PC-9 (cell line): ENCODE measurements around the gene IDH2. TPM values are rescaled to one million over a fixed set of nuclear protein-coding genes. Genes with fewer than 3 reads are reported as not detected.
"Not testable (repeated sequence)": the region's sequence is repeated elsewhere in the genome, so short reads cannot be mapped to it uniquely, and the experiment has no call there.

Source experiments
- BruUV-seq: library from RNA; stranded (reverse); fragments of 400-500 nt; replicated peaks from 2 replicates; lab custom pipeline; 2021; lab: Mats Ljungman, UMichigan
- CTCF ChIA-PET: fragments of 300-600 bp; sonication (Branson Sonifier 250); formaldehyde crosslinking; loops from one replicate; lab custom pipeline; 2022; ENCODE audit warnings: antibody characterized with exemption; lab: Charles Lee
- POLR2A ChIA-PET: fragments of 300-600 bp; sonication (Branson Sonifier 250); formaldehyde crosslinking; loops from one replicate; lab custom pipeline; 2022; ENCODE audit warnings: antibody characterized with exemption; ENCODE audit not compliant: unreplicated experiment; lab: Charles Lee
- DNase-seq, 2 experiments: peaks; one replicate each; pipeline versions ENCODE4 v3.0.0 to v3.0.0-alpha.2; 2015 to 2022; ENCODE audit warnings: mixed read lengths in 1 of 2
- H2AFZ ChIP-seq: fragments of 200-600 bp; sonication (generic); 2 replicates; pipeline ENCODE4 v1.8.1; 2017; ENCODE audit warnings: antibody characterized with exemption
- H3F3A ChIP-seq: fragments of 200-600 bp; sonication (generic); 2 replicates; pipeline ENCODE4 v1.8.1; 2017; ENCODE audit warnings: antibody characterized with exemption, mild to moderate bottlenecking, low read depth; ENCODE audit not compliant: insufficient read depth
- H3K27ac ChIP-seq: fragments of 200-600 bp; sonication (generic); 2 replicates; pipeline ENCODE4 v1.6.1; 2016; ENCODE audit warnings: mixed run types
- H3K27me3 ChIP-seq: fragments of 200-600 bp; sonication (generic); 2 replicates; pipeline ENCODE4 v1.6.1; 2016; ENCODE audit warnings: low read depth, mixed run types; ENCODE audit not compliant: insufficient read depth
- H3K36me3 ChIP-seq: fragments of 200-600 bp; sonication (generic); 2 replicates; pipeline ENCODE4 v1.6.1; 2016; ENCODE audit warnings: low read depth, mixed run types
- H3K4me1 ChIP-seq: fragments of 200-600 bp; sonication (generic); replicated peaks from 2 replicates; pipeline ENCODE4 v1.6.1; 2016; ENCODE audit warnings: mixed run types; ENCODE audit not compliant: insufficient read depth
- H3K4me2 ChIP-seq: fragments of 200-600 bp; sonication (generic); 2 replicates; pipeline ENCODE4 v1.6.1; 2017; ENCODE audit warnings: mixed run types
- H3K4me3 ChIP-seq: fragments of 200-600 bp; sonication (generic); 2 replicates; pipeline ENCODE4 v1.6.1; 2016; ENCODE audit warnings: mixed run types
- H3K79me2 ChIP-seq: fragments of 200-600 bp; sonication (generic); 2 replicates; pipeline ENCODE4 v1.6.1; 2017; ENCODE audit warnings: low read depth, mixed run types
- H3K9me2 ChIP-seq: fragments of 200-600 bp; sonication (generic); 2 replicates; pipeline ENCODE4 v1.8.1; 2017; ENCODE audit warnings: mild to moderate bottlenecking; ENCODE audit not compliant: insufficient read depth
- H3K9me3 ChIP-seq: fragments of 200-600 bp; sonication (generic); 2 replicates; pipeline ENCODE4 v1.8.1; 2016; ENCODE audit warnings: low read depth; ENCODE audit not compliant: insufficient read depth
- H4K20me1 ChIP-seq: fragments of 200-600 bp; sonication (generic); 2 replicates; pipeline ENCODE4 v1.8.1; 2017; ENCODE audit not compliant: insufficient read depth
- CTCF ChIP-seq: fragments of 200-600 bp; sonication (generic); conservative IDR thresholded peaks from 2 replicates; pipeline ENCODE4 v1.6.1; 2017; ENCODE audit warnings: mixed run types, antibody characterized with exemption, mild to moderate bottlenecking, moderate library complexity
- EZH2 ChIP-seq: fragments of 200-600 bp; sonication (generic); IDR thresholded peaks from 2 replicates; pipeline ENCODE4 v1.8.0; 2017; ENCODE audit warnings: antibody characterized with exemption, low read depth
- intact Hi-C: fragments of 100-400 bp; cut with micrococcal nuclease; formaldehyde crosslinking; loops from one replicate; pipeline ENCODE4 v1.10.0; 2022; ENCODE audit not compliant: unreplicated experiment
- total RNA-seq: library from RNA; stranded (reverse); gene quantifications from 2 replicates; pipeline ENCODE4 v1.2.3, GENCODE V29; 2021

IDH2 gene
- total RNA-seq, 1 experiment from 2014 or later, result 96.7 TPM

- H2AFZ ChIP-seq, result no peak overlapping the region
- no peaks in the 10 kb centered on the region for H3K27me3 ChIP-seq
- no peaks in the 10 kb centered on the region for H4K20me1 ChIP-seq
- no peaks in the 10 kb centered on the region for H3K9me2 ChIP-seq
- H3K4me3 ChIP-seq, result no peak overlapping the region
- H3F3A ChIP-seq, result no peaks in the 10 kb centered on the region
- no TSS peak for BruUV-seq
- peaks cover 12% of the 10 kb centered on the region for H3K9me3 ChIP-seq
- DNase-seq, result no peak
- H3K4me2 ChIP-seq, result no peak overlapping the region
- H3K79me2 ChIP-seq, result no peaks in the 10 kb centered on the region
- no peaks in the 10 kb centered on the region for H3K4me1 ChIP-seq
- no peaks in the 10 kb centered on the region for H3K36me3 ChIP-seq
- CTCF ChIA-PET, result no interaction called here
- POLR2A ChIA-PET, result no interaction called here
- TF ChIP-seq CTCF, result no peak
- no peak for TF ChIP-seq EZH2
- H3K27ac ChIP-seq, result no peak overlapping the region
- intact Hi-C loops, result no loop called here
Measured at GRCh38 chr15:90115783-90116182, 13.5 kb upstream of the IDH2 start.

- no peaks in the 10 kb centered on the region for H3K9me2 ChIP-seq
- ChIA-PET POLR2A (no interaction called here), CTCF (no interaction called here)
- no peaks in the 10 kb centered on the region for H3K4me1 ChIP-seq
- TF ChIP-seq EZH2, result no peak
- no peak for TF ChIP-seq CTCF
- H3K9me3 ChIP-seq, result peaks cover 12% of the 10 kb centered on the region
- no TSS peak for BruUV-seq
- no peak overlapping the region for H3K4me2 ChIP-seq
- no peak overlapping the region for H3K27ac ChIP-seq
- intact Hi-C loops, result no loop called here
- H3K36me3 ChIP-seq, result no peaks in the 10 kb centered on the region
- DNase-seq, result no peak
- H4K20me1 ChIP-seq, result no peaks in the 10 kb centered on the region
- no peaks in the 10 kb centered on the region for H3K27me3 ChIP-seq
- no peaks in the 10 kb centered on the region for H3K79me2 ChIP-seq
- no peaks in the 10 kb centered on the region for H3F3A ChIP-seq
- H2AFZ ChIP-seq, result no peak overlapping the region
- no peak overlapping the region for H3K4me3 ChIP-seq
Measured at GRCh38 chr15:90114451-90114901, 12.2 kb upstream of the IDH2 start.

- intact Hi-C loops, result no loop called here
- CTCF ChIA-PET, result no interaction called here
- H2AFZ ChIP-seq, result no peak overlapping the region
- no peak overlapping the region for H3K27ac ChIP-seq
- peaks cover 12% of the 10 kb centered on the region for H3K9me3 ChIP-seq
- no peak overlapping the region for H3K4me2 ChIP-seq
- BruUV-seq, result no TSS peak
- H3K79me2 ChIP-seq, result no peaks in the 10 kb centered on the region
- no peaks in the 10 kb centered on the region for H3K9me2 ChIP-seq
- POLR2A ChIA-PET, result no interaction called here
- H3K36me3 ChIP-seq, result no peaks in the 10 kb centered on the region
- H3F3A ChIP-seq, result no peaks in the 10 kb centered on the region
- no peak for TF ChIP-seq EZH2
- no peak for TF ChIP-seq CTCF
- no peaks in the 10 kb centered on the region for H3K27me3 ChIP-seq
- H3K4me1 ChIP-seq, result no peaks in the 10 kb centered on the region
- H3K4me3 ChIP-seq, result no peak overlapping the region
- no peaks in the 10 kb centered on the region for H4K20me1 ChIP-seq
- DNase-seq, result no peak
Measured at GRCh38 chr15:90113166-90113565, 10.9 kb upstream of the IDH2 start.

GRCh38 chr15:90109163-90109751 is 7.0 kb upstream of the IDH2 start:
- Histone ChIP-seq H3K4me1 (peaks cover 27% of the 10 kb centered on the region), H3F3A (peaks cover 12% of the 10 kb centered on the region)
- H3K4me3 ChIP-seq, H3K27me3 ChIP-seq, H4K20me1 ChIP-seq, H3K9me3 ChIP-seq, H3K36me3 ChIP-seq, H3K9me2 ChIP-seq, DNase-seq, CTCF ChIA-PET, H3K4me2 ChIP-seq, H3K27ac ChIP-seq, BruUV-seq, intact Hi-C loops, H2AFZ ChIP-seq, H3K79me2 ChIP-seq: not testable (repeated sequence)
- POLR2A ChIA-PET, result interaction anchor here (0.7 kb wide), 1 partner anchor 23 kb away, joined by 18 read pairs; no protein-coding TSS in a partner anchor

GRCh38 chr15:90108038-90108437 is 5.8 kb upstream of the IDH2 start:
- DNase-seq, H3K27ac ChIP-seq, intact Hi-C loops, BruUV-seq, H3K79me2 ChIP-seq, H3K4me3 ChIP-seq, H3K27me3 ChIP-seq, CTCF ChIA-PET, H2AFZ ChIP-seq, H3K9me2 ChIP-seq, H3K4me2 ChIP-seq, H4K20me1 ChIP-seq, H3K36me3 ChIP-seq, POLR2A ChIA-PET, H3K9me3 ChIP-seq: not testable (repeated sequence)
- peaks cover 39% of the 10 kb centered on the region for H3K4me1 ChIP-seq
- H3F3A ChIP-seq, result peaks cover 18% of the 10 kb centered on the region
